ENCODE data around the gene FAM13A. TPM values are rescaled to one million over a fixed set of nuclear protein-coding genes. Genes with fewer than 3 reads are reported as not detected.

Gene FAM13A
- total RNA-seq, 1 experiment from 2014 or later: 26.7 TPM

DNA sequence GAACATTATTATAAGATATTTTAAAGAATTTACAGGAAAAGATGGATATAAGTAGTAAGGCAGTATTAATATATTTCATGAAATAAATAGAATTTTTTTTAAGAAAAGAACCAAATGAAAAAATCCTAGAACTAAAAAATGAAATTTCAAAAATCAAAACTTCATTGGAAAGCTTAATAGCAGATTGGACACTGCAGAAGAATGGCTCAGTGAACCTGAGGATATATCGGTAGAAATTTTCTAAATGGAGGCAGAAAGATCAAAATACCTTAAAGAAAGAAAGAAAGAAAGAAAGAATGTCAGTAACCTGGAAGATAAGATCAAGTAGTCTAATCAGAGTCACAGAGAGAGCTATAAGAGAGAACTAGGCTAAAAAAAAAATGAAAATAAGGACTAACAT, 21.3 kb upstream of the FAM13A start:
- H3K27me3 ChIP-seq (ENCODE audit: insufficient read depth, low read depth): no peaks in the 10 kb centered on the region
- H3F3A ChIP-seq (ENCODE audit: insufficient read depth, low read depth): 0 out of 2 replicates have a peak, but pooled peaks cover 6% of the 10 kb centered on the region
- POLR2A ChIA-PET (ENCODE audit: unreplicated experiment): no interaction called here

GRCh38 chr4:89077761-89078160, 20.8 kb upstream of the FAM13A start:
- no TSS peak for BruUV-seq (replicated peaks)
- Histone ChIP-seq H3F3A (ENCODE audit: insufficient read depth, low read depth) (0 out of 2 replicates have a peak, but pooled peaks cover 6% of the 10 kb centered on the region), H3K79me2 (ENCODE audit: low read depth) (no peaks in the 10 kb centered on the region), H3K36me3 (ENCODE audit: low read depth) (no peaks in the 10 kb centered on the region), H3K9me2 (ENCODE audit: insufficient read depth) (no peaks in the 10 kb centered on the region), H3K27ac (no peak overlapping the region), H2AFZ (no peak overlapping the region), H3K9me3 (ENCODE audit: insufficient read depth, low read depth) (no peaks in the 10 kb centered on the region), H3K27me3 (ENCODE audit: insufficient read depth, low read depth) (no peaks in the 10 kb centered on the region), H3K4me1 (replicated peaks; ENCODE audit: insufficient read depth) (no peaks in the 10 kb centered on the region), H4K20me1 (ENCODE audit: insufficient read depth) (no peaks in the 10 kb centered on the region), H3K4me2 (no peak overlapping the region), H3K4me3 (no peak overlapping the region)
- ChIA-PET CTCF (no interaction called here), POLR2A (ENCODE audit: unreplicated experiment) (no interaction called here)
- DNase-seq: no peak
- intact Hi-C loops (cut with micrococcal nuclease; ENCODE audit: unreplicated experiment): no loop called here
- TF ChIP-seq CTCF (conservative IDR thresholded peaks at IDR 0.05) (no peak), EZH2 (IDR thresholded peaks at IDR 0.05; ENCODE audit: low read depth) (no peak)

More for the DNA sequence above, 21.3 kb upstream of the FAM13A start:
- H4K20me1 ChIP-seq (ENCODE audit: insufficient read depth): no peaks in the 10 kb centered on the region
- no peak overlapping the region for H3K4me2 ChIP-seq
- H3K36me3 ChIP-seq (ENCODE audit: low read depth): no peaks in the 10 kb centered on the region
- H3K27ac ChIP-seq: no peak overlapping the region
- no peak overlapping the region for H2AFZ ChIP-seq
- H3K4me1 ChIP-seq (replicated peaks; ENCODE audit: insufficient read depth): no peaks in the 10 kb centered on the region
- no peaks in the 10 kb centered on the region for H3K9me2 ChIP-seq (ENCODE audit: insufficient read depth)
- no peak for TF ChIP-seq EZH2 (IDR thresholded peaks at IDR 0.05; ENCODE audit: low read depth)
- CTCF ChIA-PET: no interaction called here
- no peaks in the 10 kb centered on the region for H3K9me3 ChIP-seq (ENCODE audit: insufficient read depth, low read depth)
- no TSS peak for BruUV-seq (replicated peaks)
- DNase-seq: no peak
- no peaks in the 10 kb centered on the region for H3K79me2 ChIP-seq (ENCODE audit: low read depth)
- intact Hi-C loops (cut with micrococcal nuclease; ENCODE audit: unreplicated experiment): no loop called here
- no peak overlapping the region for H3K4me3 ChIP-seq

DNA sequence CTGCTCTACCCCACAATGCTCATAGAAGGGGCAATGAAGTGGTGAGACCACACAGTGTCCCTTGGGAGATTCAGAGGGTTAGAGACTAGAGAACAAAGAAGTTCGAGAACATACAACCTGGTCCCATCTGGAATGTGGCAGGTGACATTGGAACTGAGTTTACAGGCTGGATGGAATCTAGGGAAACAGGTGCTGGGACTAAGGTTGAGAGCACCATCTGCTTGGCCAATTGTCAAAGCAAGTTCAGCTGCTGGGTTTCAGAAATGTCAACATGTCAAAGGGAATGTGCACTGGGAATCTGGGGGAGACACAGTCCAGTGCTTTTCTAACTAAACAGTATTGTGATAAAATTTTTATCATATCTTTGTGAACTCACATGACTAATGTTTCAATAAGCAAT, 15.9 kb upstream of the FAM13A start:
- ChIA-PET POLR2A (ENCODE audit: unreplicated experiment) (no interaction called here), CTCF (no interaction called here)
- Histone ChIP-seq H3K27me3 (ENCODE audit: insufficient read depth, low read depth) (no peaks in the 10 kb centered on the region), H3K4me2 (no peak overlapping the region), H3K9me2 (ENCODE audit: insufficient read depth) (no peaks in the 10 kb centered on the region), H3K4me3 (no peak overlapping the region), H3K9me3 (ENCODE audit: insufficient read depth, low read depth) (no peaks in the 10 kb centered on the region), H3K36me3 (ENCODE audit: low read depth) (no peaks in the 10 kb centered on the region), H3K79me2 (ENCODE audit: low read depth) (no peaks in the 10 kb centered on the region), H3F3A (ENCODE audit: insufficient read depth, low read depth) (no peaks in the 10 kb centered on the region), H2AFZ (no peak overlapping the region), H3K27ac (no peak overlapping the region), H3K4me1 (replicated peaks; ENCODE audit: insufficient read depth) (no peaks in the 10 kb centered on the region), H4K20me1 (ENCODE audit: insufficient read depth) (no peaks in the 10 kb centered on the region)
- intact Hi-C loops (cut with micrococcal nuclease; ENCODE audit: unreplicated experiment): no loop called here
- DNase-seq: no peak
- TF ChIP-seq EZH2 (IDR thresholded peaks at IDR 0.05; ENCODE audit: low read depth) (no peak), CTCF (conservative IDR thresholded peaks at IDR 0.05) (no peak)
- BruUV-seq (replicated peaks): no TSS peak

- Histone ChIP-seq H3K4me3 (no peak overlapping the region), H3K36me3 (ENCODE audit: low read depth) (no peaks in the 10 kb centered on the region), H3K4me2 (no peak overlapping the region), H3K79me2 (ENCODE audit: low read depth) (no peaks in the 10 kb centered on the region), H3K27me3 (ENCODE audit: insufficient read depth, low read depth) (no peaks in the 10 kb centered on the region), H4K20me1 (ENCODE audit: insufficient read depth) (no peaks in the 10 kb centered on the region), H3K4me1 (replicated peaks; ENCODE audit: insufficient read depth) (no peaks in the 10 kb centered on the region), H3F3A (ENCODE audit: insufficient read depth, low read depth) (no peaks in the 10 kb centered on the region), H2AFZ (no peak overlapping the region), H3K9me2 (ENCODE audit: insufficient read depth) (no peaks in the 10 kb centered on the region), H3K27ac (no peak overlapping the region), H3K9me3 (ENCODE audit: insufficient read depth, low read depth) (no peaks in the 10 kb centered on the region)
- no TSS peak for BruUV-seq (replicated peaks)
- ChIA-PET POLR2A (ENCODE audit: unreplicated experiment) (no interaction called here), CTCF (no interaction called here)
- no peak for DNase-seq
- intact Hi-C loops (cut with micrococcal nuclease; ENCODE audit: unreplicated experiment): no loop called here
- TF ChIP-seq EZH2 (IDR thresholded peaks at IDR 0.05; ENCODE audit: low read depth) (no peak), CTCF (conservative IDR thresholded peaks at IDR 0.05) (no peak)
Observed at GRCh38 chr4:89071311-89071710, 14.3 kb upstream of the FAM13A start.

Data from PC-9 (cell line).